GM12891 (cell line): Measurements from ENCODE around the gene CXCR6.

Experiments
- POLR2A ChIP-seq: IDR thresholded peaks from 2 replicates; pipeline ENCODE4 v1.6.1; 2011; ENCODE audit warnings: low read depth, low read length, control low read depth
- POLR2AphosphoS5 ChIP-seq: IDR thresholded peaks from 2 replicates; pipeline ENCODE4 v1.6.1; 2011; ENCODE audit warnings: low read depth, low read length, control low read depth
- SPI1 ChIP-seq: IDR thresholded peaks from 2 replicates; pipeline ENCODE4 v1.6.1; 2011; ENCODE audit warnings: low read depth, low read length, control low read depth
- TAF1 ChIP-seq: IDR thresholded peaks from 2 replicates; pipeline ENCODE4 v1.6.1; 2011; ENCODE audit warnings: low read depth, low read length, control low read depth

DNA sequence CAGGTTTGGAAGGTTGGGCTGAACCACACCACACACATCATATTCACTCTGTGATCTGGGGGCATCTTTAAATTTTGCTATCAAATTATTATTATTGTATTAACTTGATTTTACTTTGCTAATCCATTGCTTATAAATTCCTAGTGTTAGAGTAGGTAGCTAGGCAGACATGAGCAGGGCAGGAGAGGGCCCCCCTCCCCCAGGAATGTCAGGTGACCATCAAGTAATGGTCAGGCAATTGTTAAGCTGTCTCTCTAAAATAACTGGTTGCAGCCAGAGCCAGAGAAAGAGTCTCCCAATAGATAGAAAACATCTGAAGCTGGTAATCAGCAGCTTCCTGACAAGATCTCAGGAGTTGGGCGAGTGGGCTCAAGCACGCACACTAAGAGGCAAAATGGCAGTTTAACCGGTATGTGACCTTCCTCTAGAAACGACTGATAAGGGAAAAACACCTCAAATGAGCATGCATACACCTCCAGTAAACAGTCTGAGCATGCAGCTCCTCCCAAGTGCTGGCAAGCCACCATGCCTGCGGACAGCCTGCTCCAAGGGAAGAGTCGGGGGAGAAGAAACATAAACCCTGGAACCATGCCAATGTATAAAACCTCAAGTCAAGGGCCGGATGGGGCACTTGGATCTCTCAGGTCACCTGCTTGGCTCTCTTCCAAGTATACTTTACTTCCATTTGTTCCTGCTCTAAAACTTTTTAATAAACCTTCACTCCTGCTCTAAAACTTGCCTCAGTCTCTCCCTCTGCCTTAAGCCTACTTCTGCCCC, 3.1 kb upstream of the CXCR6 start:
- TF ChIP-seq POLR2AphosphoS5, result no peak
- no peak for TF ChIP-seq TAF1
- TF ChIP-seq POLR2A, result no peak
- no peak for TF ChIP-seq SPI1
